Measurements from ENCODE around the gene TMEM37. TPM values are rescaled to one million over a fixed set of nuclear protein-coding genes. Genes with fewer than 3 reads are reported as not detected.

Gene TMEM37
- total and polyA plus RNA-seq, 2 of the 8 experiments (the other 6 are each of a cell fraction or from before 2014, with no cell fraction given) = 11.0 to 16.2 TPM

DNA sequence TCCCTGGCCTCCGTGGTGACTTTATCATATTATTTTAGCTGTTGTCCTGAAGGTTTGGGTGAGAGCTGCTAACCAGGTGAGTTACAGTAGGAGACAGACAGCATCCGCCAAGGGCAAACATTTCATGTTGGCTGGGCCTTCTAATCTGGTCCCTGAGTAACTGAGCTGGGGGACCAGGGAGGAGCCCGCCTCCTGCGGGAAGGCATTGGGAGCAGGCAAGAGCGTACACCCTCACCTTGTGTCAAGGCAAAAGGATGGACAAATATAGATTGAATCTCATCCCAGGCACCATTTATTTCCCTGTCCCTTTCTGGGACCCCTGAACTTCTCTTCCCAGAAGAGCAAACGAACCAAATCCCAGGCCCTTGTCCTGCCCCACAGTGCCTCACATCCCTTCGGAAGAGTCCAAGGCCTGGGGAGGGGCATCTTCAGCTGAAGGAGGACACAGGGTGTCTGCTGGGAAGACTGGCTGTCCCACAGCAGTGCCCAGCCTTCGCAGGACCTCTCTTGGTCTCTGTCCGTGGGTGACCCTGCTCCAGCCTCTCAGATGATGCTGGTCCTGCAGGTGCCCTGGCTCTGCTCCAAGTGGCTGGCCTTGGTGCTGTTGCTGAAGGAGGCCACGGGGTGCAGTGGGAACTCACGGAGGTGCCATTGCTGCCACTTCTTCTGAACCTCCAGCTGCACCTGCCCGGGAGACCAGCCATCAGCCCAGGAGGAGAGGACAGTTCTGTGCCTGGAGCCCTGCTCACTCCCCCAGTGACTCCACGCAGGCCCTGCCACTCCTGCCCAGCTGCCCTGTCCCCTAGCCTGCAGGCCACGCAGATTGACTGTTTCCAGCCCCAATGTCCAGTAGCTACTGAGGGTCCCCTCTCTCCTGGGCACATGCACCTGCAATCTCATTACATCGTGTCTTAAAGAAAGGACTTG lies 8.2 kb downstream of the TMEM37 start:
- H4K20me1 ChIP-seq (replicated peaks in 1 of 2; ENCODE audit: control insufficient read depth in 1 of 2, insufficient read depth in 2 of 2, low read length in 2 of 2) = peaks cover 3 to 5% of the 10 kb centered on the region in 2 experiments
- no peaks in the 10 kb centered on the region for H3K36me3 ChIP-seq (ENCODE audit: control insufficient read depth in 2 of 4, insufficient read depth in 4 of 4, low read length in 3 of 4)
- no peaks in the 10 kb centered on the region; a peak in 1 of 4 replicates for H3K79me2 ChIP-seq (ENCODE audit: control insufficient read depth in 1 of 2, insufficient read depth in 2 of 2, low read length in 2 of 2)
- H3K4me3 ChIP-seq (ENCODE audit: extremely low read depth in 1 of 4, insufficient read depth in 2 of 4, low read depth in 3 of 4, low read length in 4 of 4) = no peak overlapping the region
- no peak overlapping the region for H3K4me2 ChIP-seq (ENCODE audit: insufficient read depth in 1 of 2, low read depth in 2 of 2, low read length in 2 of 2)
- H3K4me1 ChIP-seq (replicated peaks in 1 of 4; ENCODE audit: control insufficient read depth in 3 of 4, insufficient read depth in 4 of 4, low read length in 3 of 4) = peaks cover 0 to 4% (median 0%) of the 10 kb centered on the region in 4 experiments; a peak in 3 of 7 replicates
- no peak overlapping the region for H2AFZ ChIP-seq (ENCODE audit: low read length)
- H2BK120ac ChIP-seq (replicated peaks; ENCODE audit: low read depth, low read length) = no peak overlapping the region
- no peak overlapping the region for H2BK5ac ChIP-seq (ENCODE audit: low read depth, low read length)
- no peak overlapping the region for H4K91ac ChIP-seq (replicated peaks; ENCODE audit: insufficient read length, low read length)
- POLR2A ChIA-PET (ENCODE audit: partially characterized antibody) = interaction anchor here (1.1 to 3.1 kb wide), 2 partner anchors 8 to 11 kb away, joined by 3 to 22 read pairs; partner anchors contain the start of gene TMEM37
- no peaks in the 10 kb centered on the region for H3K9me3 ChIP-seq (ENCODE audit: insufficient read depth in 2 of 2, low read depth in 1 of 2, low read length in 1 of 2)
- H2BK15ac ChIP-seq (ENCODE audit: low read length) = no peak overlapping the region; the same call in 1 of the 2 replicates
- H3K23ac ChIP-seq (ENCODE audit: insufficient read length) = no peak overlapping the region
- H3K56ac ChIP-seq (replicated peaks; ENCODE audit: insufficient read length, low read depth, low read length) = no peak overlapping the region
- H3K14ac ChIP-seq (ENCODE audit: insufficient read length) = no peak overlapping the region
- H3K27me3 ChIP-seq (replicated peaks in 1 of 4; ENCODE audit: control insufficient read depth in 3 of 4, extremely low read depth in 1 of 4, insufficient read depth in 3 of 4, low read length in 3 of 4) = no peaks in the 10 kb centered on the region
- no peak overlapping the region for H3K4ac ChIP-seq (replicated peaks; ENCODE audit: insufficient read length, low read depth, low read length)
- DNase-seq (ENCODE audit: low read depth in 1 of 2, low spot score in 2 of 2) = no peak
- no peaks in the 10 kb centered on the region for H3K79me1 ChIP-seq (ENCODE audit: low read depth, low read length)
- H4K8ac ChIP-seq (ENCODE audit: extremely low read depth, insufficient read depth, low read length) = no peak overlapping the region; the same call in 1 of the 2 replicates
- H2AK5ac ChIP-seq (ENCODE audit: low read depth, low read length) = no peak overlapping the region
- CTCF ChIA-PET (ENCODE audit: partially characterized antibody) = interaction anchor here (0.8 to 4.5 kb wide), 11 partner anchors 9 to 1230 kb away, joined by 3 to 22 read pairs (median 3); no protein-coding TSS in a partner anchor
- H2BK12ac ChIP-seq (ENCODE audit: low read depth, low read length) = 0 out of 2 replicates have a peak overlapping the region, but pooled peaks have one; percentile 17
- no peak overlapping the region for H3K27ac ChIP-seq (ENCODE audit: low read depth, low read length)
- no peak overlapping the region for H3K18ac ChIP-seq (ENCODE audit: extremely low read depth, low read length)
- H3K23me2 ChIP-seq (ENCODE audit: low read depth, low read length) = no peaks in the 10 kb centered on the region
- no peak for TF ChIP-seq CBX8 (IDR thresholded peaks at IDR 0.05; ENCODE audit: borderline replicate concordance, low read depth, low read length)
- WGBS, 2 experiments (ENCODE audit: extremely low coverage in 1 of 2, insufficient coverage in 1 of 2, insufficient read length in 1 of 2, insufficient replicate concordance in 2 of 2, low coverage in 1 of 2, low lambda C conversion rate in 2 of 2, missing lambda C conversion rate in 1 of 2) = 89% methylated on average over 15 of the region's 15 CpGs; no CpG with 5 or more reads in 1 of the 2 experiments
- no peak overlapping the region for H4K5ac ChIP-seq (ENCODE audit: insufficient read length, low read depth, low read length)
- no peak overlapping the region for H2BK20ac ChIP-seq (ENCODE audit: low read length)
- no peak for FAIRE-seq
- no peak overlapping the region for H3K9ac ChIP-seq (replicated peaks in 1 of 4; ENCODE audit: extremely low read depth in 1 of 4, low read depth in 3 of 4, low read length in 3 of 4)
